HL-60 (cell line): ENCODE data around the gene SLIT2.

Experiments
- DNase-seq, 2 experiments: peaks; one replicate each; pipeline ENCODE4 v3.0.0-alpha.2; 2010 to 2020; ENCODE audit warnings: low read depth in 1 of 2, low spot score in 1 of 2
- H3K27ac ChIP-seq: fragments of 250-450 bp; sonication (Bioruptor Pico); replicated peaks from 2 replicates; pipeline ENCODE4 v1.5.1; 2020; ENCODE audit warnings: mild to moderate bottlenecking, moderate library complexity
- H3K27me3 ChIP-seq: fragments of 250-450 bp; sonication (Bioruptor Pico); 2 replicates; pipeline ENCODE4 v1.5.1; 2021; ENCODE audit warnings: mild to moderate bottlenecking, moderate library complexity; ENCODE audit not compliant: insufficient read depth, poor library complexity, severe bottlenecking
- H3K4me3 ChIP-seq: replicated peaks from 2 replicates; pipeline ENCODE4 v1.5.1; 2011; ENCODE audit warnings: mild to moderate bottlenecking, control low read depth, low read length; ENCODE audit not compliant: insufficient read depth
- GABPA ChIP-seq: IDR thresholded peaks from 2 replicates; pipeline ENCODE4 v1.6.1; 2012; ENCODE audit warnings: low read depth
- POLR2AphosphoS5 ChIP-seq: IDR thresholded peaks from 2 replicates; pipeline ENCODE4 v1.6.1; 2012; ENCODE audit warnings: low read depth
- SPI1 ChIP-seq: IDR thresholded peaks from 2 replicates; pipeline ENCODE4 v1.6.1; 2012; ENCODE audit warnings: low read depth, mild to moderate bottlenecking, borderline replicate concordance
- TF ChIP-seq, protein P1 (sequence below): IDR thresholded peaks from 2 replicates; pipeline ENCODE4 v1.6.1; 2012; ENCODE audit warnings: low read depth; ENCODE audit not compliant: insufficient replicate concordance
- TF ChIP-seq, protein P2 (sequence below): IDR thresholded peaks from one replicate; pipeline ENCODE4 v1.5.1; 2011; ENCODE audit warnings: low read length, control low read depth, inconsistent platforms; ENCODE audit not compliant: insufficient read depth

The SLIT2 gene

DNA sequence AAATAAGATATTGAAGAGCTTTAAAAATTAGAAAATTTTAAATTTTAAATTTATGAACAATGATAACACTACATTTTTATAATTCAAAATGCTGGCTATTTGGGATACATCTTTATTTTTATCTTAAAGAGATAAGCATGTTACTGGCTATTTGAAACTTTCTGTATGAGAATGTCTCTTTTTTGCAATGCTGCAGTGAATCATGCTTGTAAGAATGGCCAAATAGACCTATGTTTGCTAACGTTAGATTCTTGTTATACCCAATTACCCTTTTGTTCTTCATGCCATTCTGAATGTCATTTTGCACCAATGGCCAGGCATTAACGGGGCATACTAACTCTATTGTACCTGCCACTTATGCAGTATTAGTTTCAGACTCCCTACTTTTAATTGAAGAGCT, 49.5 kb downstream of the SLIT2 start:
- H3K27me3 ChIP-seq, result no peaks in the 10 kb centered on the region
- no peak overlapping the region for H3K4me3 ChIP-seq
- TF ChIP-seq GABPA, result no peak
- TF ChIP-seq, protein P1, sequence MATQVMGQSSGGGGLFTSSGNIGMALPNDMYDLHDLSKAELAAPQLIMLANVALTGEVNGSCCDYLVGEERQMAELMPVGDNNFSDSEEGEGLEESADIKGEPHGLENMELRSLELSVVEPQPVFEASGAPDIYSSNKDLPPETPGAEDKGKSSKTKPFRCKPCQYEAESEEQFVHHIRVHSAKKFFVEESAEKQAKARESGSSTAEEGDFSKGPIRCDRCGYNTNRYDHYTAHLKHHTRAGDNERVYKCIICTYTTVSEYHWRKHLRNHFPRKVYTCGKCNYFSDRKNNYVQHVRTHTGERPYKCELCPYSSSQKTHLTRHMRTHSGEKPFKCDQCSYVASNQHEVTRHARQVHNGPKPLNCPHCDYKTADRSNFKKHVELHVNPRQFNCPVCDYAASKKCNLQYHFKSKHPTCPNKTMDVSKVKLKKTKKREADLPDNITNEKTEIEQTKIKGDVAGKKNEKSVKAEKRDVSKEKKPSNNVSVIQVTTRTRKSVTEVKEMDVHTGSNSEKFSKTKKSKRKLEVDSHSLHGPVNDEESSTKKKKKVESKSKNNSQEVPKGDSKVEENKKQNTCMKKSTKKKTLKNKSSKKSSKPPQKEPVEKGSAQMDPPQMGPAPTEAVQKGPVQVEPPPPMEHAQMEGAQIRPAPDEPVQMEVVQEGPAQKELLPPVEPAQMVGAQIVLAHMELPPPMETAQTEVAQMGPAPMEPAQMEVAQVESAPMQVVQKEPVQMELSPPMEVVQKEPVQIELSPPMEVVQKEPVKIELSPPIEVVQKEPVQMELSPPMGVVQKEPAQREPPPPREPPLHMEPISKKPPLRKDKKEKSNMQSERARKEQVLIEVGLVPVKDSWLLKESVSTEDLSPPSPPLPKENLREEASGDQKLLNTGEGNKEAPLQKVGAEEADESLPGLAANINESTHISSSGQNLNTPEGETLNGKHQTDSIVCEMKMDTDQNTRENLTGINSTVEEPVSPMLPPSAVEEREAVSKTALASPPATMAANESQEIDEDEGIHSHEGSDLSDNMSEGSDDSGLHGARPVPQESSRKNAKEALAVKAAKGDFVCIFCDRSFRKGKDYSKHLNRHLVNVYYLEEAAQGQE, result no peak
- TF ChIP-seq, protein P2, sequence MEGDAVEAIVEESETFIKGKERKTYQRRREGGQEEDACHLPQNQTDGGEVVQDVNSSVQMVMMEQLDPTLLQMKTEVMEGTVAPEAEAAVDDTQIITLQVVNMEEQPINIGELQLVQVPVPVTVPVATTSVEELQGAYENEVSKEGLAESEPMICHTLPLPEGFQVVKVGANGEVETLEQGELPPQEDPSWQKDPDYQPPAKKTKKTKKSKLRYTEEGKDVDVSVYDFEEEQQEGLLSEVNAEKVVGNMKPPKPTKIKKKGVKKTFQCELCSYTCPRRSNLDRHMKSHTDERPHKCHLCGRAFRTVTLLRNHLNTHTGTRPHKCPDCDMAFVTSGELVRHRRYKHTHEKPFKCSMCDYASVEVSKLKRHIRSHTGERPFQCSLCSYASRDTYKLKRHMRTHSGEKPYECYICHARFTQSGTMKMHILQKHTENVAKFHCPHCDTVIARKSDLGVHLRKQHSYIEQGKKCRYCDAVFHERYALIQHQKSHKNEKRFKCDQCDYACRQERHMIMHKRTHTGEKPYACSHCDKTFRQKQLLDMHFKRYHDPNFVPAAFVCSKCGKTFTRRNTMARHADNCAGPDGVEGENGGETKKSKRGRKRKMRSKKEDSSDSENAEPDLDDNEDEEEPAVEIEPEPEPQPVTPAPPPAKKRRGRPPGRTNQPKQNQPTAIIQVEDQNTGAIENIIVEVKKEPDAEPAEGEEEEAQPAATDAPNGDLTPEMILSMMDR, result no peak
- TF ChIP-seq SPI1, result no peak
- TF ChIP-seq POLR2AphosphoS5, result no peak
- no peak for DNase-seq
- H3K27ac ChIP-seq, result no peak overlapping the region
